Sigmoid colon (tissue), 4 donors: ENCODE results near the gene SRD5A1.

Experiments used
- EP300 ChIP-seq, 4 donors: sonication (generic); formaldehyde crosslinking; IDR thresholded peaks; one replicate each; pipeline ENCODE4 v1.6.1; 2017; ENCODE audit warnings: antibody characterized with exemption in 4 of 4
- POLR2A ChIP-seq, 2 donors: fragments of 450-650 bp; IDR thresholded peaks; one replicate each; pipeline ENCODE4 v1.6.1; 2016; ENCODE audit warnings: antibody characterized with exemption in 2 of 2, mild to moderate bottlenecking in 2 of 2, moderate library complexity in 2 of 2
- POLR2AphosphoS5 ChIP-seq, 4 donors: sonication (generic); formaldehyde crosslinking; IDR thresholded peaks; one replicate each; pipeline ENCODE4 v1.6.1; 2017; ENCODE audit warnings: antibody characterized with exemption in 4 of 4
- TF ChIP-seq, protein P1 (sequence below), 4 experiments: fragments of 450-650 bp in 3 of 4; fragments of 200-600 bp in 1 of 4; IDR thresholded peaks; one replicate each; pipeline ENCODE4 v1.5.1; 2016 to 2019; ENCODE audit warnings: antibody characterized with exemption in 4 of 4, mild to moderate bottlenecking in 3 of 4, moderate library complexity in 2 of 4

DNA sequence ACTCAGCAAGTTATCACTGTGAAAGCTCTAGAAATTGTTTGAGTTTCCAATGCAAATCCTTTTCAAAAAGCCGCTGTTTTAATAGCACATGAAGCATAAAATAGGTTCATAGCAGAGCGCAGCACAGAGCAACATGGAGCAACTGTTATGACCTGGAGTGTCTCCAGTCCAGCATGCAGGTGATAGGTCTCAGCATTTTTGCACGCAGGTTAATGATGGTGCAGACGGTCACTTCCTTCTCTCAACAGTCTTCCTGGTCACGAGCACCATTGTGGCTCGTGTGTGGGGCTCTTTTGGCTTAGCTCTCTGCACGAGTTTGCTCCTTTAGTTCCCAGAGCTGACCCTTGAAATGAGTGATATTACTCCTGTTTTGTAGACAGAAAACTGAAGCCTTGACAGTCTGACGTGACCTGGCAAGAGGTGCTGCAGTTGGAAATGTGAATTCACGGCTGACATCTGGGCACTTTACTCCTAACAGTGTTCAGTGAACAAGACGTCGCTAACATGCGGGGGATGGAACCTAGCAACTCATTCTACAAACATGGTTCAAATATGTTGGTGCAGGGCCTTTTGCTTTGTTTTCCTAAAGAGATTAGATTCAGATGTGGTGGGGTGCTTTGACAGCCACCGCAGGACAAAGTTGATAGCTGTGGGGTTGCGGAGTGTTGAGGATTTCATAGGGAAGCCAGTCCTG lies 90.0 kb downstream of the SRD5A1 start:
- TF ChIP-seq POLR2AphosphoS5 (IDR thresholded peaks at IDR 0.05) (no peak), POLR2A (IDR thresholded peaks at IDR 0.05) (no peak), EP300 (IDR thresholded peaks at IDR 0.05) (no peak)
- TF ChIP-seq, protein P1, sequence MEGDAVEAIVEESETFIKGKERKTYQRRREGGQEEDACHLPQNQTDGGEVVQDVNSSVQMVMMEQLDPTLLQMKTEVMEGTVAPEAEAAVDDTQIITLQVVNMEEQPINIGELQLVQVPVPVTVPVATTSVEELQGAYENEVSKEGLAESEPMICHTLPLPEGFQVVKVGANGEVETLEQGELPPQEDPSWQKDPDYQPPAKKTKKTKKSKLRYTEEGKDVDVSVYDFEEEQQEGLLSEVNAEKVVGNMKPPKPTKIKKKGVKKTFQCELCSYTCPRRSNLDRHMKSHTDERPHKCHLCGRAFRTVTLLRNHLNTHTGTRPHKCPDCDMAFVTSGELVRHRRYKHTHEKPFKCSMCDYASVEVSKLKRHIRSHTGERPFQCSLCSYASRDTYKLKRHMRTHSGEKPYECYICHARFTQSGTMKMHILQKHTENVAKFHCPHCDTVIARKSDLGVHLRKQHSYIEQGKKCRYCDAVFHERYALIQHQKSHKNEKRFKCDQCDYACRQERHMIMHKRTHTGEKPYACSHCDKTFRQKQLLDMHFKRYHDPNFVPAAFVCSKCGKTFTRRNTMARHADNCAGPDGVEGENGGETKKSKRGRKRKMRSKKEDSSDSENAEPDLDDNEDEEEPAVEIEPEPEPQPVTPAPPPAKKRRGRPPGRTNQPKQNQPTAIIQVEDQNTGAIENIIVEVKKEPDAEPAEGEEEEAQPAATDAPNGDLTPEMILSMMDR (IDR thresholded peaks at IDR 0.05): no peak
